ENCODE results near the gene TYMP. TPM values are rescaled to one million over a fixed set of nuclear protein-coding genes. Genes with fewer than 3 reads are reported as not detected.

TYMP gene
- total RNA-seq, 1 donor from 2014 or later = 56.6 TPM

DNA sequence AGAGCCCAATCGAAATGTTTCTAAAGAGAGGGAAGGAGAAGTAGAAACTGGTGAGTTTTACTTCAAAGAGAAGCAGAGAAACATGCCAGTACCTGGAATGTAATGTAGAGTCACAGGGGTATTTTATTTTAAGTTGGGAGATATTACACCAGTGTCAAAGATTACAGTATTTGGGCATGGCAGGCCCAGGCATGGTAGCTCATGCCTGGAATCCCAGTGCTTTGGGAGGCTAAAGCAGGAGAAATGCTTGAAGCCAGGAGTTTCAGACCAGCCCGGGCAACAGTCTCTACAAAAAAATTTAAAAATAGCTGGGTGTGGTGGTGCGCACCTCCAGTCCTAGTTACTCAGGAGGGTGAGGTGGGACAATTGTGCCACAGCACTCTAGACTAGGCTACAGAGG is 30.2 kb upstream of the TYMP start:
- Histone ChIP-seq H3K36me3 (ENCODE audit: control insufficient read depth, insufficient read depth, low read length) (no peaks in the 10 kb centered on the region), H3K27me3 (ENCODE audit: control insufficient read depth, insufficient read depth, low read length) (no peaks in the 10 kb centered on the region), H3K4me3 (ENCODE audit: low read depth, low read length) (no peak overlapping the region)
- TF ChIP-seq, protein P1, sequence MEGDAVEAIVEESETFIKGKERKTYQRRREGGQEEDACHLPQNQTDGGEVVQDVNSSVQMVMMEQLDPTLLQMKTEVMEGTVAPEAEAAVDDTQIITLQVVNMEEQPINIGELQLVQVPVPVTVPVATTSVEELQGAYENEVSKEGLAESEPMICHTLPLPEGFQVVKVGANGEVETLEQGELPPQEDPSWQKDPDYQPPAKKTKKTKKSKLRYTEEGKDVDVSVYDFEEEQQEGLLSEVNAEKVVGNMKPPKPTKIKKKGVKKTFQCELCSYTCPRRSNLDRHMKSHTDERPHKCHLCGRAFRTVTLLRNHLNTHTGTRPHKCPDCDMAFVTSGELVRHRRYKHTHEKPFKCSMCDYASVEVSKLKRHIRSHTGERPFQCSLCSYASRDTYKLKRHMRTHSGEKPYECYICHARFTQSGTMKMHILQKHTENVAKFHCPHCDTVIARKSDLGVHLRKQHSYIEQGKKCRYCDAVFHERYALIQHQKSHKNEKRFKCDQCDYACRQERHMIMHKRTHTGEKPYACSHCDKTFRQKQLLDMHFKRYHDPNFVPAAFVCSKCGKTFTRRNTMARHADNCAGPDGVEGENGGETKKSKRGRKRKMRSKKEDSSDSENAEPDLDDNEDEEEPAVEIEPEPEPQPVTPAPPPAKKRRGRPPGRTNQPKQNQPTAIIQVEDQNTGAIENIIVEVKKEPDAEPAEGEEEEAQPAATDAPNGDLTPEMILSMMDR (IDR thresholded peaks at IDR 0.05; ENCODE audit: insufficient read depth, low read length, severe bottlenecking) = no peak
- FAIRE-seq (no peak), DNase-seq (ENCODE audit: low read depth) (peak; percentile 68)

DNA sequence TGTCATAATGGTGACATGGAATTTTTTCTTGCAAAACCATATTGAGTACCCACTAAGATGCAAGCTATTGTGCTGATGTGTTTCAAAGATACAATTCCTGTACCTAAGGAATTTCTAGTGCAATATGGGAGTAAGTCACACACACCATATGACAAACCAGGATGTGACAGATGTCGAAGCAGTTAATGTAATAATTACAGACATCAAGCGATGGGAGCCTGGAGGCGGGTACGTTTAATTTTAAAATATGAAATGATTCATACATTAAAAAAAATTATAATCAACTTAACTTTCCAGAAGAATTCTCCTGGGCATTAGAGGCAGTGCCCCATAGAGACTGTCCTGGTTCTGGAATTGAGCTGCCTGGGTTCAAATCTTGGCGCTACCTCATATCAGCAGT is 26.9 kb upstream of the TYMP start:
- no peak overlapping the region for H3K4me3 ChIP-seq (ENCODE audit: low read depth, low read length)
- FAIRE-seq (no peak), DNase-seq (ENCODE audit: low read depth) (no peak)
- H3K36me3 ChIP-seq (ENCODE audit: control insufficient read depth, insufficient read depth, low read length) = no peaks in the 10 kb centered on the region
- TF ChIP-seq, protein P1 (IDR thresholded peaks at IDR 0.05; ENCODE audit: insufficient read depth, low read length, severe bottlenecking) = no peak
- H3K27me3 ChIP-seq (ENCODE audit: control insufficient read depth, insufficient read depth, low read length) = no peaks in the 10 kb centered on the region

DNA sequence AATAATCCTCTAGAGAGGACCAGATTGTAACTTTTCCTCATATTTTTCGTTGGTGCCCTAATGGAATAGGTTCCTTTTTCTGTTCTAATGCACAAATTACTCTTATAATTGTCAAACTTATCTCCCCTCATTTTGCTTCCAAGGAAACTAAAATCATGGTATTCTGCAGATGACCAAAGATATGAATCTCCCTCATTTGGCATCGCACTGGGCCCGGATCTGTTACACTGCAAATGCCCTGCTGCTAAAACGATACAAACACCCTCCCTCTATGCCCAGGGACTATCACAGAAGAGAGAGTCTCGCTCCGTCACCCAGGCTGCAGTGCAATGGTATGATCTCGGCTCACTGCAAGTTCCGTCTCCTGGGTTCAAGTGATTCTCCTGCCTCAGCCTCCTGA is 23.5 kb upstream of the TYMP start:
- FAIRE-seq = no peak
- Histone ChIP-seq H3K27me3 (ENCODE audit: control insufficient read depth, insufficient read depth, low read length) (no peaks in the 10 kb centered on the region), H3K36me3 (ENCODE audit: control insufficient read depth, insufficient read depth, low read length) (no peaks in the 10 kb centered on the region), H3K4me3 (ENCODE audit: low read depth, low read length) (no peak overlapping the region)
- TF ChIP-seq, protein P1 (IDR thresholded peaks at IDR 0.05; ENCODE audit: insufficient read depth, low read length, severe bottlenecking) = no peak
- DNase-seq (ENCODE audit: low read depth) = no peak

DNA sequence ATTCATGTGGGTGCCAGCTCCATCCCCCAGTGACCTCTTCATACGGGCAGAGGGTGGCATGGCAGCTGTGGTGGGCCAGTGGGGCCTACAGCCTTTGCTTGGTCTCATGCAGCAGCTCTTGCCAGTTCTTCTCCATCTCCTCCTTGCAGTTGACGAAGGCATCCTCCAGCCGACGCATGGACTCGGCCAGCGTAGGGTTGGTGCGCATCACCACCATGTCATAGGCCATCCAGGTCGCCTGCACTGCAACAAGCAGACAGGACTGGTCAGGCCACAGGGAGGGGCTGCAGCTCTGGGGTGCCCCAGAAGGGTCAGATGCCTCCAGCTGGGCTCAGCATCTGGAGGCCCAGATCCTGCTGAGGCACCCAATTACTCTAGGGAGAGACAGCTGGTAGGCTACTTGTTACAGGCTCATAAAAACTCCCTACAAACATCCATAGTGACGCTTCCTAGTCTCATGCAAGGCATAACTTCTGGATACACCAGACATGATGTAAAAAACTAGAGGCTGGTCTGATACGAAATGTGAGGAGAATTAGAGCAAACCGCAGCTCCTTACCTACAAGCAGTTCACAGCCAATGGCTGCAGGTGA is 21.4 kb upstream of the TYMP start:
- TF ChIP-seq, protein P1 (IDR thresholded peaks at IDR 0.05; ENCODE audit: insufficient read depth, low read length, severe bottlenecking) = no peak
- H3K36me3 ChIP-seq (ENCODE audit: control insufficient read depth, insufficient read depth, low read length) = no peaks in the 10 kb centered on the region
- no peak for FAIRE-seq
- no peak for DNase-seq (ENCODE audit: low read depth)
- peaks cover 3% of the 10 kb centered on the region for H3K27me3 ChIP-seq (ENCODE audit: control insufficient read depth, insufficient read depth, low read length)
- no peak overlapping the region for H3K4me3 ChIP-seq (ENCODE audit: low read depth, low read length)

DNA sequence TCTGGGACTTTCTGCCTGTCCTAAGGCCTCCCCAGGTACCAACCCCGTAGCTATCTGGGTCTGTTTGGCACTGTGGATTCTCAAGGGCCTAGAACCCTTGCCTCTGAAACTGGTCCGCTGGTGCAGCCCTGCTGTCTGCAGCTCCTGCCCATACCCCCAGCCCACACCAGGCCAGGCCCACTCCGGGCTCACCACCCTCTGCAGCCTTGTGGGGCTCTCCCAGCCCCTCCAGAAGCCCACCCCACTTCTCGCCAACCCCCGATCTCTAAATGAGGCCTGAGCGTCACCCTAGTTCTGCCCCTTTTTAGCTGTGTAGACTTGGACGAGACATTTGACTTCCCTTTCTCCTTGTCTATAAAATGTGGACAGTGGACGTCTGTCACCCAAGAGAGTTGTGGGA is 20.6 kb upstream of the TYMP start:
- no peak overlapping the region for H3K4me3 ChIP-seq (ENCODE audit: low read depth, low read length)
- TF ChIP-seq, protein P1 (IDR thresholded peaks at IDR 0.05; ENCODE audit: insufficient read depth, low read length, severe bottlenecking) = no peak
- FAIRE-seq (no peak), DNase-seq (ENCODE audit: low read depth) (no peak)
- H3K36me3 ChIP-seq (ENCODE audit: control insufficient read depth, insufficient read depth, low read length) = no peaks in the 10 kb centered on the region
- peaks cover 3% of the 10 kb centered on the region for H3K27me3 ChIP-seq (ENCODE audit: control insufficient read depth, insufficient read depth, low read length)

All from bronchial epithelial cell (primary cell).